Bronchial epithelial cell (primary cell): ENCODE results near the gene KRI1. TPM values are rescaled to one million over a fixed set of nuclear protein-coding genes. Genes with fewer than 3 reads are reported as not detected.
"Not testable (repeated sequence)": the region's sequence is repeated elsewhere in the genome, so short reads cannot be mapped to it uniquely, and the experiment has no call there.

Source experiments
- DNase-seq: peaks from one replicate; pipeline ENCODE4 v3.0.0-alpha.2; 2010; ENCODE audit warnings: low read depth
- FAIRE-seq: peaks from 2 replicates; lab custom pipeline; 2011; peaks lifted over from hg19 to GRCh38; lab: Jason Lieb, UNC
- H3K27me3 ChIP-seq: 2 replicates; pipeline ENCODE4 v1.5.1; 2011; ENCODE audit warnings: low read length; ENCODE audit not compliant: control insufficient read depth, insufficient read depth
- H3K36me3 ChIP-seq: 2 replicates; pipeline ENCODE4 v1.5.1; 2011; ENCODE audit warnings: low read length; ENCODE audit not compliant: control insufficient read depth, insufficient read depth
- H3K4me3 ChIP-seq: 2 replicates; pipeline ENCODE4 v1.5.1; 2011; ENCODE audit warnings: mild to moderate bottlenecking, low read depth, low read length, control low read depth
- CTCF ChIP-seq: IDR thresholded peaks from 2 replicates; pipeline ENCODE4 v1.5.1; 2011; ENCODE audit warnings: mild to moderate bottlenecking, moderate library complexity, low read length, control low read depth, inconsistent platforms; ENCODE audit not compliant: insufficient read depth, severe bottlenecking
- total RNA-seq: library from RNA; depleted of rRNA; stranded (reverse); fragments of >200 nt; gene quantifications from 2 replicates; pipeline ENCODE4 v1.2.1, GENCODE V29; 2014

Gene KRI1
- total RNA-seq, 1 donor from 2014 or later: 8.2 TPM

- FAIRE-seq: no peak
- no peaks in the 10 kb centered on the region for H3K27me3 ChIP-seq
- TF ChIP-seq CTCF: no peak
Observed at GRCh38 chr19:10582091-10582490, 16.3 kb upstream of the KRI1 start.

GRCh38 chr19:10580979-10581631 lies 15.3 kb upstream of the KRI1 start:
- no peak for FAIRE-seq

More at GRCh38 chr19:10582091-10582490, 16.3 kb upstream of the KRI1 start:
- DNase-seq: no peak
- Histone ChIP-seq H3K4me3 (no peak overlapping the region), H3K36me3 (peaks cover 32% of the 10 kb centered on the region)

GRCh38 chr19:10577951-10578350 lies 12.1 kb upstream of the KRI1 start:
- Histone ChIP-seq H3K4me3 (no peak overlapping the region), H3K36me3 (peaks cover 30% of the 10 kb centered on the region), H3K27me3 (no peaks in the 10 kb centered on the region)
- no peak for TF ChIP-seq CTCF
- DNase-seq (no peak), FAIRE-seq (no peak)

More at GRCh38 chr19:10580979-10581631, 15.3 kb upstream of the KRI1 start:
- DNase-seq: peak; percentile 81
- peaks cover 34% of the 10 kb centered on the region for H3K36me3 ChIP-seq
- no peaks in the 10 kb centered on the region for H3K27me3 ChIP-seq
- TF ChIP-seq CTCF: peak; percentile 100
- H3K4me3 ChIP-seq: no peak overlapping the region

GRCh38 chr19:10575011-10575716 lies 9.4 kb upstream of the KRI1 start:
- FAIRE-seq: no peak
- no peak for TF ChIP-seq CTCF

GRCh38 chr19:10574462-10574861 lies 8.7 kb upstream of the KRI1 start:
- FAIRE-seq (no peak), DNase-seq (no peak)
- TF ChIP-seq CTCF: no peak
- Histone ChIP-seq H3K36me3 (peaks cover 16% of the 10 kb centered on the region), H3K4me3 (no peak overlapping the region), H3K27me3 (no peaks in the 10 kb centered on the region)

More at GRCh38 chr19:10575011-10575716, 9.4 kb upstream of the KRI1 start:
- DNase-seq: no peak
- no peaks in the 10 kb centered on the region for H3K27me3 ChIP-seq
- peaks cover 21% of the 10 kb centered on the region for H3K36me3 ChIP-seq
- H3K4me3 ChIP-seq: no peak overlapping the region

GRCh38 chr19:10573793-10574192 lies 8.0 kb upstream of the KRI1 start:
- not testable (repeated sequence) for H3K4me3 ChIP-seq, DNase-seq, H3K27me3 ChIP-seq, FAIRE-seq
- H3K36me3 ChIP-seq: peaks cover 14% of the 10 kb centered on the region
